C4-2B (cell line): ENCODE data around the gene RPH3AL.

ENCODE experiments used
- CTCF ChIP-seq: fragments of 450-650 bp; conservative IDR thresholded peaks from 2 replicates; pipeline ENCODE4 v1.5.1; 2017; ENCODE audit warnings: mild to moderate bottlenecking
- ZFX ChIP-seq: fragments of 450-650 bp; IDR thresholded peaks from 2 replicates; pipeline ENCODE4 v1.6.1; 2017

- TF ChIP-seq CTCF (no peak), ZFX (no peak)
Observed at GRCh38 chr17:218432-219110, 134.0 kb downstream of the RPH3AL start.
